HEK293 (cell line): ENCODE measurements around the gene TMEM19.

Source experiments
- CTCF ChIA-PET: fragments of 350-600 bp; formaldehyde crosslinking; extraction: SDS; loops from one replicate; lab custom pipeline; 2021; ENCODE audit warnings: antibody characterized with exemption; lab: Yijun Ruan, JAX
- POLR2A ChIA-PET: fragments of 300-600 bp; formaldehyde crosslinking; extraction: SDS; loops from one replicate; lab custom pipeline; 2020; ENCODE audit warnings: antibody characterized with exemption, inconsistent platforms; lab: Yijun Ruan, JAX
- H3K27ac ChIP-seq: fragments of 200-500 bp; sonication (Bioruptor generic); 2 replicates; pipeline ENCODE4 v1.5.1; 2014; ENCODE audit warnings: low read depth, low read length, control low read depth, inconsistent platforms; ENCODE audit errors: extremely low read depth
- H3K36me3 ChIP-seq, 2 experiments: fragments of 200-500 bp in 1 of 2; sonication (Bioruptor generic) in 1 of 2; 1 replicate in 1 of 2; 2 replicates in 1 of 2; pipeline ENCODE4 v1.5.1; 2014 to 2017; ENCODE audit warnings: inconsistent platforms in 2 of 2, low read length in 2 of 2; ENCODE audit not compliant: control insufficient read depth in 2 of 2, insufficient read depth in 1 of 2
- H3K4me1 ChIP-seq: fragments of 200-500 bp; sonication (Bioruptor generic); 2 replicates; pipeline ENCODE4 v1.5.1; 2014; ENCODE audit warnings: mild to moderate bottlenecking, low read length, inconsistent platforms; ENCODE audit not compliant: control insufficient read depth, insufficient read depth
- H3K4me3 ChIP-seq: 2 replicates; pipeline ENCODE4 v1.5.1; 2011; ENCODE audit warnings: low read depth, mild to moderate bottlenecking, control low read depth, low read length, moderate library complexity
- H3K9me3 ChIP-seq: fragments of 200-500 bp; sonication (Bioruptor generic); 2 replicates; pipeline ENCODE4 v1.5.1; 2014; ENCODE audit warnings: low read depth, low read length, inconsistent platforms; ENCODE audit not compliant: control insufficient read depth, insufficient read depth
- BCL11B ChIP-seq: fragments of 450-650 bp; formaldehyde crosslinking; IDR thresholded peaks from 2 replicates; pipeline ENCODE4 v1.5.1; 2016; ENCODE audit warnings: low read depth, missing biosample characterization, missing genetic modification characterization
- EGR2 ChIP-seq: fragments of 450-650 bp; formaldehyde crosslinking; IDR thresholded peaks from 2 replicates; pipeline ENCODE4 v1.5.1; 2016; ENCODE audit warnings: low read depth, missing biosample characterization, missing genetic modification characterization
- MZF1 ChIP-seq: fragments of 450-650 bp; formaldehyde crosslinking; IDR thresholded peaks from 2 replicates; pipeline ENCODE4 v1.5.1; 2017; ENCODE audit warnings: missing biosample characterization, missing genetic modification characterization, borderline replicate concordance
- ZNF16 ChIP-seq: fragments of 450-650 bp; formaldehyde crosslinking; IDR thresholded peaks from 2 replicates; pipeline ENCODE4 v1.5.1; 2016; ENCODE audit warnings: low read depth, missing biosample characterization, missing genetic modification characterization
- ZNF248 ChIP-seq: fragments of 450-650 bp; formaldehyde crosslinking; IDR thresholded peaks from 2 replicates; pipeline ENCODE4 v1.5.1; 2017; ENCODE audit warnings: missing biosample characterization, missing genetic modification characterization
- ZNF37A ChIP-seq: fragments of 450-650 bp; IDR thresholded peaks from 2 replicates; pipeline ENCODE4 v1.5.1; 2018; ENCODE audit warnings: missing biosample characterization, missing genetic modification characterization
- ZNF426 ChIP-seq: fragments of 450-650 bp; formaldehyde crosslinking; IDR thresholded peaks from 2 replicates; pipeline ENCODE4 v1.5.1; 2017; ENCODE audit warnings: missing biosample characterization, missing genetic modification characterization, mild to moderate bottlenecking, inconsistent platforms, moderate library complexity
- ZNF514 ChIP-seq: fragments of 450-650 bp; formaldehyde crosslinking; IDR thresholded peaks from 2 replicates; pipeline ENCODE4 v1.5.1; 2016; ENCODE audit warnings: missing biosample characterization, missing genetic modification characterization
- ZNF544 ChIP-seq: fragments of 450-650 bp; formaldehyde crosslinking; IDR thresholded peaks from 2 replicates; pipeline ENCODE4 v1.5.0; 2017; ENCODE audit warnings: missing biosample characterization, missing genetic modification characterization
- ZNF571 ChIP-seq: fragments of 450-650 bp; formaldehyde crosslinking; IDR thresholded peaks from 2 replicates; pipeline ENCODE4 v1.5.0; 2017; ENCODE audit warnings: missing biosample characterization, missing genetic modification characterization
- ZNF654 ChIP-seq: fragments of 450-650 bp; formaldehyde crosslinking; IDR thresholded peaks from 2 replicates; pipeline ENCODE4 v1.5.1; 2016; ENCODE audit warnings: low read depth, missing biosample characterization, missing genetic modification characterization
- ZNF776 ChIP-seq: fragments of 450-650 bp; formaldehyde crosslinking; IDR thresholded peaks from 2 replicates; pipeline ENCODE4 v1.5.0; 2017; ENCODE audit warnings: missing biosample characterization, missing genetic modification characterization, borderline replicate concordance
- ZNF792 ChIP-seq: fragments of 450-650 bp; formaldehyde crosslinking; IDR thresholded peaks from 2 replicates; pipeline ENCODE4 v1.5.1; 2016; ENCODE audit warnings: missing biosample characterization, missing genetic modification characterization
- ZNF830 ChIP-seq: fragments of 450-650 bp; IDR thresholded peaks from 2 replicates; pipeline ENCODE4 v1.5.0; 2018; ENCODE audit warnings: missing biosample characterization, missing genetic modification characterization, low read depth, mild to moderate bottlenecking, moderate library complexity
- ZSCAN30 ChIP-seq: fragments of 450-650 bp; IDR thresholded peaks from 2 replicates; pipeline ENCODE4 v1.5.1; 2018; ENCODE audit warnings: missing biosample characterization, mild to moderate bottlenecking, missing genetic modification characterization, moderate library complexity
- TF ChIP-seq, protein P1 (sequence below): fragments of 450-650 bp; formaldehyde crosslinking; IDR thresholded peaks from 2 replicates; pipeline ENCODE4 v1.5.1; 2016; ENCODE audit warnings: missing biosample characterization, missing genetic modification characterization, low read depth
- TF ChIP-seq, protein P2 (sequence below): fragments of 450-650 bp; formaldehyde crosslinking; IDR thresholded peaks from 2 replicates; pipeline ENCODE4 v1.5.1; 2016; ENCODE audit warnings: missing biosample characterization, missing genetic modification characterization

Gene TMEM19

DNA sequence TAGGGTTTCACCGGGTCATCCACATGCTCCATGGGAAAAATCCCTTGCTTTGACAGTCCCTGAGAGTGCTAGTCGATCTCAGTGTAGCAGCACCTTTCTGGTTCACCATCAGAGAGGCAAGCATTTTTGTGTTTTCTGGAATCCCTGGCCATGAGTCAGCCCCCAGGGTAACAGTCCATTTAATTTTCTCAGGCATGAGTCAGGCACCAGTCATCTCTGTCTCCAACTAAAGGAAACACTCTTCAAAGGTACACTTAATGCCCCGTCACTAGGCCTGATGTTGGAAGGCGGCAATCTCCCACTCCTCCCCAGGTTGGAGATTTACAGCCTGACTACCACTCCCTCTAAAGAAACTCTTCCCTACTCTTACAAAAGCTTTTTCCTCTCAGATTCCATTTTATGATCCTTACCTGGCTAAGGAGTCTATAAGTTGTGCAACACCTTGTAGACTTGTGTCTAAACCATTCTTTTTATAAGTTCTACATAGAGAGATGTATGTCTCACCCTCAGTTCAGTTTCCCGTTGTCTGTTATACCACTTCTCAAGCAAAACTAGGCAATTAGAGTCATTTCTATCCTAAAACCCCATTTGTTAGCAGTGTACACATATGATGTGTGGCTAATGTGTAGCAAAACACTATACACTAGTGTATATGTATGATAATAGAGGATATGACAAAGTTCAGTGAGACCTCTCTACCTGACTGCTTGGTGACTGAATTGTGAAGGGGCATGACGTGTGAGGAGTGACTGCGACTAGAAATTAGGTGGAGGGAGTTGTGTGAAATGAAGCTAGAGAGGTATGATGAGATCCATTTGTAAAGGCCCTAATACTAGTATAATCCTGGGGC lies 24.6 kb downstream of the TMEM19 start:
- H3K27ac ChIP-seq = no peak overlapping the region

DNA sequence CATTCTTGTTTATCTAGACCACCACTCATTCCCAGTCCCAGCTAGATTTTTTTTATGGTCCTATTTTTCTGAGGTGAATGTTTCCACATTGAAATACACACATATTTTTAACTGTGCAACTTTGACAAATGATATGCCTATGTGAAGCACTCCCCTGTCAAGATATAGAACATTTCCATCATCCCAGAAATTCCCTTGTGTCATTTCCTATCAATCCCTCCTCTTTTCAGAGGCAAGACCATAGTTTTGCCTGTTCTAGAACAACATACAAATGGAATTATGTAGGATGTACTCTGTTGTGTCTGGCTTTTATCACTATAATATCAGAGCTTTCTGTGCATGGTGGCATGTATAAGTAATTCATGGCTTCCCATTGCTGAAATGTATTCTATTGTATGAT lies 32.7 kb downstream of the TMEM19 start:
- Histone ChIP-seq H3K36me3 (no peaks in the 10 kb centered on the region), H3K4me3 (no peak overlapping the region), H3K4me1 (no peaks in the 10 kb centered on the region), H3K27ac (no peak overlapping the region), H3K9me3 (no peaks in the 10 kb centered on the region)
- ChIA-PET CTCF (interaction anchor here (1.5 to 1.7 kb wide), 2 partner anchors 28 to 32 kb away, joined by 4 to 5 read pairs; no protein-coding TSS in a partner anchor), POLR2A (interaction anchor here (0.6 kb wide), 1 partner anchor 66 kb away, joined by 4 read pairs; no protein-coding TSS in a partner anchor)
- TF ChIP-seq, protein P1, sequence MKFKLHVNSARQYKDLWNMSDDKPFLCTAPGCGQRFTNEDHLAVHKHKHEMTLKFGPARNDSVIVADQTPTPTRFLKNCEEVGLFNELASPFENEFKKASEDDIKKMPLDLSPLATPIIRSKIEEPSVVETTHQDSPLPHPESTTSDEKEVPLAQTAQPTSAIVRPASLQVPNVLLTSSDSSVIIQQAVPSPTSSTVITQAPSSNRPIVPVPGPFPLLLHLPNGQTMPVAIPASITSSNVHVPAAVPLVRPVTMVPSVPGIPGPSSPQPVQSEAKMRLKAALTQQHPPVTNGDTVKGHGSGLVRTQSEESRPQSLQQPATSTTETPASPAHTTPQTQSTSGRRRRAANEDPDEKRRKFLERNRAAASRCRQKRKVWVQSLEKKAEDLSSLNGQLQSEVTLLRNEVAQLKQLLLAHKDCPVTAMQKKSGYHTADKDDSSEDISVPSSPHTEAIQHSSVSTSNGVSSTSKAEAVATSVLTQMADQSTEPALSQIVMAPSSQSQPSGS (tag by site-specific recombination) = peak; percentile 43; the same call in 1 of the 2 replicates
- TF ChIP-seq ZNF776 (tag by site-specific recombination) (no peak), ZSCAN30 (tag by site-specific recombination) (no peak)

More for the DNA sequence above, 24.6 kb downstream of the TMEM19 start:
- Histone ChIP-seq H3K4me3 (no peak overlapping the region), H3K4me1 (no peaks in the 10 kb centered on the region), H3K36me3 (peaks cover 0 to 2% of the 10 kb centered on the region in 2 experiments; a peak in 1 of 3 replicates), H3K9me3 (no peaks in the 10 kb centered on the region)
- ChIA-PET POLR2A (no interaction called here), CTCF (no interaction called here)
- no peak for TF ChIP-seq ZNF776 (tag by site-specific recombination)
- no peak for TF ChIP-seq ZNF37A (tag by site-specific recombination)
- TF ChIP-seq ZNF654 (tag by site-specific recombination) = no peak

DNA sequence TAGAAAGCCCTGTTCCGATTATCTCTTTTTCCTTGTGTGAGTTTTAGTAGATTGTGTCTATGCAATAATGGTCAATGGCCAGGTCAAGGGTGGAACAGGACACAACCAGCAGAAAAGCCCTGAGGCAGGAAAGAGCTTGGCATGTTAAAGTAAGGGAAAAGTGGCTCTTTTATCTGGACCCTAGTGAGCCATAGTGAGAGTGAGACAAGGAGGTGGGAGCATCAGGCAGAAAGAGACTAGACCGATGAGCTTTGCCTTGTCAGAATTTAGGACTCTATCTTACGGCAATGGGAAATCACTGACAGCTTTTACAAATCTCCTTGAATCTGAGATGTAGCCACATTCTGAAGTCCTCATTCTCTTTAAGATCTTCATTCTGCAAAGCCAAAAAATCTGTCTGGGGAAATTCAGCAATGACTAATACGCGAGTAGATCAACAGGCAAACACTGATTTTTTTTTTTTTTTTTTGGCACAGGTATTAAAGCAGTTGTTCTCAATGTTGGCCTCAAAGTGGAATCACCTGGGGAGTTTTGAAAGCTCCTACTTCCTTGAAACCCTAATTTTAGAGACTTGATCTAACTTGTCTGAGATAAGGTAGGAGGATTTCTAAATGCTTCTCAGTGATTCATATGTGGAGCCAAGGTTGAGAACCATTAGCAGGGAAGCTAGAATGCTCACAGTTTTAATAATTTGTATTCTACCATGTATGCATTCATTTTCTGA lies 33.9 kb downstream of the TMEM19 start:
- Histone ChIP-seq H3K4me1 (no peaks in the 10 kb centered on the region), H3K4me3 (no peak overlapping the region), H3K9me3 (no peaks in the 10 kb centered on the region), H3K36me3 (no peaks in the 10 kb centered on the region), H3K27ac (no peak overlapping the region)
- POLR2A ChIA-PET = no interaction called here
- TF ChIP-seq BCL11B (tag by site-specific recombination) = no peak
- no peak for TF ChIP-seq ZNF830 (tag by site-specific recombination)
- no peak for TF ChIP-seq MZF1 (tag by site-specific recombination)
- no peak for TF ChIP-seq ZNF514 (tag by site-specific recombination)
- no peak for TF ChIP-seq ZNF792
- no peak for TF ChIP-seq ZNF16 (tag by site-specific recombination)
- no peak for TF ChIP-seq ZNF426 (tag by site-specific recombination)
- TF ChIP-seq ZNF544 (tag by site-specific recombination) = no peak
- no peak for TF ChIP-seq ZNF248 (tag by site-specific recombination)
- TF ChIP-seq, protein P2, sequence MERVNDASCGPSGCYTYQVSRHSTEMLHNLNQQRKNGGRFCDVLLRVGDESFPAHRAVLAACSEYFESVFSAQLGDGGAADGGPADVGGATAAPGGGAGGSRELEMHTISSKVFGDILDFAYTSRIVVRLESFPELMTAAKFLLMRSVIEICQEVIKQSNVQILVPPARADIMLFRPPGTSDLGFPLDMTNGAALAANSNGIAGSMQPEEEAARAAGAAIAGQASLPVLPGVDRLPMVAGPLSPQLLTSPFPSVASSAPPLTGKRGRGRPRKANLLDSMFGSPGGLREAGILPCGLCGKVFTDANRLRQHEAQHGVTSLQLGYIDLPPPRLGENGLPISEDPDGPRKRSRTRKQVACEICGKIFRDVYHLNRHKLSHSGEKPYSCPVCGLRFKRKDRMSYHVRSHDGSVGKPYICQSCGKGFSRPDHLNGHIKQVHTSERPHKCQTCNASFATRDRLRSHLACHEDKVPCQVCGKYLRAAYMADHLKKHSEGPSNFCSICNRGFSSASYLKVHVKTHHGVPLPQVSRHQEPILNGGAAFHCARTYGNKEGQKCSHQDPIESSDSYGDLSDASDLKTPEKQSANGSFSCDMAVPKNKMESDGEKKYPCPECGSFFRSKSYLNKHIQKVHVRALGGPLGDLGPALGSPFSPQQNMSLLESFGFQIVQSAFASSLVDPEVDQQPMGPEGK (tag by site-specific recombination) = no peak
- no peak for TF ChIP-seq ZNF571 (tag by site-specific recombination)
- TF ChIP-seq EGR2 (tag by site-specific recombination) = no peak
- CTCF ChIA-PET = interaction anchor here (0.5 to 1.7 kb wide), 2 partner anchors 27 to 1015 kb away, joined by 3 to 4 read pairs; no protein-coding TSS in a partner anchor
